IMR-90 (cell line): ENCODE data around the gene SSR4.

Experiments
- BHLHE40 ChIP-seq: fragments of 150-350 bp; IDR thresholded peaks from 2 replicates; pipeline ENCODE4 v1.6.1; 2016; ENCODE audit warnings: mild to moderate bottlenecking, low read depth, low read length
- CEBPB ChIP-seq: IDR thresholded peaks from 2 replicates; pipeline ENCODE4 v1.6.1; 2012; ENCODE audit warnings: low read depth, low read length, improper control_type of control experiment
- FOS ChIP-seq: fragments of 150-350 bp; IDR thresholded peaks from 2 replicates; pipeline ENCODE4 v1.6.1; 2016; ENCODE audit warnings: low read depth, low read length
- MAFK ChIP-seq: IDR thresholded peaks from 2 replicates; pipeline ENCODE4 v1.6.1; 2012; ENCODE audit warnings: low read depth, low read length, improper control_type of control experiment
- MAZ ChIP-seq: IDR thresholded peaks from 2 replicates; pipeline ENCODE4 v1.6.1; 2012; ENCODE audit warnings: low read depth, mild to moderate bottlenecking, low read length, improper control_type of control experiment, moderate library complexity, borderline replicate concordance
- MXI1 ChIP-seq: IDR thresholded peaks from 2 replicates; pipeline ENCODE4 v1.6.1; 2012; ENCODE audit warnings: low read depth, mild to moderate bottlenecking, low read length, moderate library complexity, borderline replicate concordance
- POLR2A ChIP-seq: IDR thresholded peaks from 2 replicates; pipeline ENCODE4 v1.6.1; 2012; ENCODE audit warnings: mild to moderate bottlenecking, low read depth, low read length
- RCOR1 ChIP-seq: IDR thresholded peaks from 2 replicates; pipeline ENCODE4 v1.6.1; 2012; ENCODE audit warnings: mild to moderate bottlenecking, low read length, improper control_type of control experiment; ENCODE audit not compliant: insufficient replicate concordance
- RFX5 ChIP-seq: IDR thresholded peaks from 2 replicates; pipeline ENCODE4 v1.8.0; 2012; ENCODE audit warnings: low read depth, mild to moderate bottlenecking, low read length, moderate library complexity
- SMC3 ChIP-seq: fragments of 150-350 bp; IDR thresholded peaks from 2 replicates; pipeline ENCODE4 v1.6.1; 2016; ENCODE audit warnings: low read depth, mild to moderate bottlenecking, antibody characterized with exemption, low read length, moderate library complexity
- TF ChIP-seq, protein P1 (sequence below): conservative IDR thresholded peaks from 2 replicates; pipeline ENCODE4 v1.5.1; 2012; ENCODE audit warnings: mild to moderate bottlenecking, low read depth, low read length, improper control_type of control experiment
- TF ChIP-seq, protein P2 (sequence below): fragments of 150-350 bp; IDR thresholded peaks from 2 replicates; pipeline ENCODE4 v1.6.1; 2016; ENCODE audit warnings: low read depth, mild to moderate bottlenecking, low read length, moderate library complexity, borderline replicate concordance
- TF ChIP-seq, protein P3 (sequence below): fragments of 150-350 bp; IDR thresholded peaks from 2 replicates; pipeline ENCODE4 v1.6.1; 2017; ENCODE audit warnings: mild to moderate bottlenecking, antibody characterized with exemption, low read length, low read depth

DNA sequence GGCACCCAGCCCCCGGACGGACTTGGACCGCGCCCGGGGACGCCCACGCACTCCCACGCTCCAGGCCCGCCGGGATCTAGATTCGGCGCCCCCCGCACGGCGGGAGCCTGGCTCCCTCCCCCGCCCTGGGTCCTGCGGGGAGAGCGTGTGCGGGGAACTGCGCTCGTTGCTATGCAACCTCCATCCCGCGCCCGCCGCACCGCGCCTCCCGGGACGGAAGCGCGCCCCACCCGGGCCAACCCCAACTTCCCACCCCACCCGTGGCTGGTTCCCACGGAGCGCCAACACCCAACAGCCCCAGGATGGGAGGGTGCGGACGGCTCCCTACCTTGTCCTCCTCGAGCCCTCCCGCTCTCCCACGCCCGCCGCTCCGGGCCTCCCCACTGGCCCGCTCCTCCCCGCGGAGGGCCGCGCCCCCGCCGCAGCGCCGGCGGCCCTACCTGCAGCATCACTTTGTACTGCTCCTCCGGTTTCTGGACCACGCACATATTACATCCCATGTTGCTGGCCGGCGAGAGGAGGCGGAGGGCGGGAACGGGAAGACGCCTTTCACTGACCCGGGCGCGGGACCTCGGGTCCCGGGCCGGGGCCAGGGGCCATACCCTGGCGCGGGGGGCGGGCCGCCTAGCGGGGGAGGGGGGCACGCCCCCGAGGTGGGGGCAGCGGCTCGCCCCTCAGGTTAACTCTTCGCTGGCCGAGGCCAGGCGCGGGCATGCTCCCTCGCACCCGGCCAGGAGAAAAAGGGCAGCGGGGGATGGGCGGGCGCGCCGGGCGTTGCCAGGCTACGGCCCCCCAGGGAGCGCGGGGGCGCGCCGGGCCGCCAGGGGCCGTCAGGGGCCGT, 35.6 kb downstream of the SSR4 start, which contains the start of gene PDZD4:
- TF ChIP-seq, protein P1, sequence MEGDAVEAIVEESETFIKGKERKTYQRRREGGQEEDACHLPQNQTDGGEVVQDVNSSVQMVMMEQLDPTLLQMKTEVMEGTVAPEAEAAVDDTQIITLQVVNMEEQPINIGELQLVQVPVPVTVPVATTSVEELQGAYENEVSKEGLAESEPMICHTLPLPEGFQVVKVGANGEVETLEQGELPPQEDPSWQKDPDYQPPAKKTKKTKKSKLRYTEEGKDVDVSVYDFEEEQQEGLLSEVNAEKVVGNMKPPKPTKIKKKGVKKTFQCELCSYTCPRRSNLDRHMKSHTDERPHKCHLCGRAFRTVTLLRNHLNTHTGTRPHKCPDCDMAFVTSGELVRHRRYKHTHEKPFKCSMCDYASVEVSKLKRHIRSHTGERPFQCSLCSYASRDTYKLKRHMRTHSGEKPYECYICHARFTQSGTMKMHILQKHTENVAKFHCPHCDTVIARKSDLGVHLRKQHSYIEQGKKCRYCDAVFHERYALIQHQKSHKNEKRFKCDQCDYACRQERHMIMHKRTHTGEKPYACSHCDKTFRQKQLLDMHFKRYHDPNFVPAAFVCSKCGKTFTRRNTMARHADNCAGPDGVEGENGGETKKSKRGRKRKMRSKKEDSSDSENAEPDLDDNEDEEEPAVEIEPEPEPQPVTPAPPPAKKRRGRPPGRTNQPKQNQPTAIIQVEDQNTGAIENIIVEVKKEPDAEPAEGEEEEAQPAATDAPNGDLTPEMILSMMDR: no peak
- TF ChIP-seq POLR2A (no peak), CEBPB (no peak), RCOR1 (no peak), MAZ (no peak), RFX5 (no peak), MAFK (no peak), MXI1 (no peak), FOS (no peak), BHLHE40 (no peak), SMC3 (no peak)
- TF ChIP-seq, protein P2, sequence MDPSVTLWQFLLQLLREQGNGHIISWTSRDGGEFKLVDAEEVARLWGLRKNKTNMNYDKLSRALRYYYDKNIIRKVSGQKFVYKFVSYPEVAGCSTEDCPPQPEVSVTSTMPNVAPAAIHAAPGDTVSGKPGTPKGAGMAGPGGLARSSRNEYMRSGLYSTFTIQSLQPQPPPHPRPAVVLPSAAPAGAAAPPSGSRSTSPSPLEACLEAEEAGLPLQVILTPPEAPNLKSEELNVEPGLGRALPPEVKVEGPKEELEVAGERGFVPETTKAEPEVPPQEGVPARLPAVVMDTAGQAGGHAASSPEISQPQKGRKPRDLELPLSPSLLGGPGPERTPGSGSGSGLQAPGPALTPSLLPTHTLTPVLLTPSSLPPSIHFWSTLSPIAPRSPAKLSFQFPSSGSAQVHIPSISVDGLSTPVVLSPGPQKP: no peak
- TF ChIP-seq, protein P3, sequence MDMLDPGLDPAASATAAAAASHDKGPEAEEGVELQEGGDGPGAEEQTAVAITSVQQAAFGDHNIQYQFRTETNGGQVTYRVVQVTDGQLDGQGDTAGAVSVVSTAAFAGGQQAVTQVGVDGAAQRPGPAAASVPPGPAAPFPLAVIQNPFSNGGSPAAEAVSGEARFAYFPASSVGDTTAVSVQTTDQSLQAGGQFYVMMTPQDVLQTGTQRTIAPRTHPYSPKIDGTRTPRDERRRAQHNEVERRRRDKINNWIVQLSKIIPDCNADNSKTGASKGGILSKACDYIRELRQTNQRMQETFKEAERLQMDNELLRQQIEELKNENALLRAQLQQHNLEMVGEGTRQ: no peak
